Spinal cord (tissue), 10 donors: ENCODE measurements around the gene CLEC9A. TPM values are rescaled to one million over a fixed set of nuclear protein-coding genes. Genes with fewer than 3 reads are reported as not detected.

Source experiments
- DNase-seq, 6 donors: peaks; one replicate each; pipeline versions ENCODE4 v3.0.0 to v3.0.0-alpha.2; 2013 to 2015; ENCODE audit warnings: low spot score in 6 of 6, low read depth in 4 of 6
- H3K27ac ChIP-seq: one replicate; pipeline ENCODE4 v1.5.1; 2013; ENCODE audit warnings: low read depth, low read length, control low read depth
- H3K27me3 ChIP-seq: one replicate; pipeline ENCODE4 v1.6.1; 2013; ENCODE audit warnings: low read length; ENCODE audit not compliant: control insufficient read depth, insufficient read depth
- H3K36me3 ChIP-seq: one replicate; pipeline ENCODE4 v1.6.1; 2013; ENCODE audit warnings: low read length; ENCODE audit not compliant: control insufficient read depth, insufficient read depth
- H3K4me1 ChIP-seq: one replicate; pipeline ENCODE4 v1.6.1; 2013; ENCODE audit warnings: low read length; ENCODE audit not compliant: control insufficient read depth, insufficient read depth
- H3K4me3 ChIP-seq: one replicate; pipeline ENCODE4 v1.5.1; 2013; ENCODE audit warnings: low read depth, low read length, control low read depth
- H3K9me3 ChIP-seq: one replicate; pipeline ENCODE4 v1.6.1; 2013; ENCODE audit warnings: low read length; ENCODE audit not compliant: control insufficient read depth, insufficient read depth
- WGBS: methylation state at CpG from one replicate; pipeline ENCODE4 v1.1.5; 2013; ENCODE audit warnings: missing lambda C conversion rate; ENCODE audit not compliant: insufficient coverage; 5-methylcytosine and 5-hydroxymethylcytosine counted together
- long read RNA-seq, 4 donors: transcript quantifications; one replicate each; lab custom pipeline, GENCODE V29; 2026
- polyA plus RNA-seq, 2 donors: library from polyadenylated mRNA; unstranded; fragments of 120-200 nt; gene quantifications; one replicate each; pipeline ENCODE4 v1.2.1, GENCODE V29; 2013; ENCODE audit not compliant: insufficient read length in 2 of 2
- total RNA-seq, 2 donors: library from RNA; depleted of rRNA in 1 of 2; stranded (reverse); fragments of 120-200 nt in 1 of 2; fragments of >200 nt in 1 of 2; gene quantifications; one replicate each; pipeline versions ENCODE4 v1.2.3 to v1.2.4, GENCODE V29; 2013 to 2014
- donor health status: healthy.

The CLEC9A gene
- total RNA-seq (under 1 TPM; 0.28 to 0.59 TPM), polyA plus RNA-seq (under 1 TPM in 1 of 2 donors, not detected in 1; 0.30 TPM)
- long read RNA-seq, donor 1 = 0 reads
- long read RNA-seq, donor 2 = 0 reads
- long read RNA-seq, donor 3 = 0 reads
- long read RNA-seq, donor 4, partial matches to known transcripts = 7 of 7 reads
- long read RNA-seq, donor 4, other reads (novel, unspliced or antisense) = 0 of 7 reads

DNA sequence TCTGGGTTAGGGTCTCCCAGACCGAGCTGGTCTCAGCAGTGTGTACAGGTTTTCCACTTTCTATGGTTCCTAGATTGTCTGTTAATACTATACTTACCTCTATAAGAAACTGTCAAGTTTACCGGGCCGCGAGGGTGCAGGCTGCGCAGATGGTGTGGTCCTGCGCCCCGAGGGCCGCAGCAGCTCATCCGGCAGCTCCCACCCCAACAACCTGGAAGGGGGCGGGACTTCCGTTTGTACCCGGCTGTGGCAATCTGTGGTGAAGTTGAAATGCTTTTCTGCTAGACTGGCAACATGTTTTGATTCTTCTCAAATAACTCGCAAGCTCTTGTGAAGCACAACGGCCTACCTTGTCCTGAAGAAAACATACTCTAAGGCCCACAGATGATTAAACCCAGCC lies at the start of gene CLEC9A:
Gene CLEC9A (plus strand): TSS at position 237 of the 400 bp plus-strand sequence. CDS start 22,006 bp downstream, outside the sequence.
- H3K9me3 ChIP-seq = no peaks in the 10 kb centered on the region
- no peaks in the 10 kb centered on the region for H3K4me1 ChIP-seq
- DNase-seq = no peak
- 100% methylated on average over 1 of the region's 14 CpGs for WGBS
- H3K27me3 ChIP-seq = no peaks in the 10 kb centered on the region
- no peaks in the 10 kb centered on the region for H3K36me3 ChIP-seq
- H3K4me3 ChIP-seq = no peak within 1 kb of the TSS
- H3K27ac ChIP-seq = no peak within 1 kb of the TSS

DNA sequence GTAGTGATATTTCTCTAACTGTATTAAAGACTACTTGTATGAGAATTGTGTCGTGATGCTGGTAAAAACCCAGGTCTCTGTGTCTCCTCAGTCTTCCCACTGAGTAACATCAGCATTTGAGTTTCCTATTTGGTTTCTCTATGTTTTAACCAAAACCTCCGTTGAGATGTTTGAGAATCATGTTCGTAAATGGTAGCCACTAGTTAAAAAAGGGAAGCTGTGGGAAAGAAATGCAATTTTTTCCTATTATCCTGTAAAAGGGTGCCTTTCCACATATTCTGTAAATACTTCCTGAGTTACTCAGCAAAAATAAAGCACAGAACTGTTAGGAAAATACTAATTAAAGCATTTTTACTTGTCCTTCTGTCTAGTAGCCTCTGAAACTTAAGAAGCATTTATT lies 38.6 kb upstream of the CLEC9A start:
- H3K4me3 ChIP-seq = no peak overlapping the region
- no peaks in the 10 kb centered on the region for H3K9me3 ChIP-seq
- H3K4me1 ChIP-seq = no peaks in the 10 kb centered on the region
- no CpG with 5 or more reads among the region's 3 CpGs for WGBS
- no peak overlapping the region for H3K27ac ChIP-seq
- H3K36me3 ChIP-seq = no peaks in the 10 kb centered on the region
- no peaks in the 10 kb centered on the region for H3K27me3 ChIP-seq
- no peak for DNase-seq

DNA sequence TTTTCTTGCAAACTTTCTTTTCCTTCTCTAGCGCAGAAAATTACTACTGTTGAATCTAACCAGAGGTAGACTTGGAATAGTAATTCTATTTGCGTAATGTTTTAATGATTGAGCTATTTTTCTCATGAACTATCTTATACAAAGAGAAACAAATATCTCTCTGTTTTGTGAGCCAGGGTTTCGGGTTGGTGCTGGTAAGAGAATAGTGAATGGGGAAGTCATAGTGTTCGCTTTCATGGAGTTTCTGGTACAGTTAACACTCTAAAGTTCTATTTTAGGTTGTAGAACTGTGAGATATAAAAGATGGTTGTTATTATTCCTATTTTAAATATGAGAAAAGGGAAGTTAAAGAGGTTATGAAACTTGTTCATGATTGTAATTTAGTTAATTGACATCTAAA lies 38.2 kb upstream of the CLEC9A start:
- DNase-seq = peak in 1 of 6 donors; percentile 4
- H3K9me3 ChIP-seq = no peaks in the 10 kb centered on the region
- H3K4me3 ChIP-seq = no peak overlapping the region
- WGBS = no CpG with 5 or more reads among the region's 4 CpGs
- no peaks in the 10 kb centered on the region for H3K4me1 ChIP-seq
- no peaks in the 10 kb centered on the region for H3K36me3 ChIP-seq
- H3K27me3 ChIP-seq = no peaks in the 10 kb centered on the region
- no peak overlapping the region for H3K27ac ChIP-seq

DNA sequence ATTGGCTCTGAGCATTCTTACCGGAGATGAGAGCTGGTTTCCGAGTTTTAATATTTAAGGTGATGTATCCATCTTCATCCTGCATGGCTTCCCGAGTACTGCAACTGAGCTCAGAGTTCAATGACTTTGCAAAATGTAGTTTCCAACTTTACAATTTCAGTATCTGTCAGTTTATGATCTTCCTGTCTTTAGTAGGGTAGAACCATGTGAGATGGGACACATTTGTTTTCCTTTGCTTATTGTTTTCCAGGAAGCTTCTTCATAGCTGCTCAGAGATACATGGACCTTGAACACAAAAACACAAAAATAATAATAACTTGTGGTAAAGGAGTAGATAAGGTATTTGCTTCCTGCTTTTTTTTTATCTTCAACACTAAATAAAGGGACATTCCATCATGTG lies 31.5 kb upstream of the CLEC9A start, which contains the start of gene CLEC1B:
Gene CLEC1B (minus strand): TSS at position 106 of the 400 bp plus-strand sequence. CDS start 21 bp downstream, at position 85.
- H3K36me3 ChIP-seq = no peaks in the 10 kb centered on the region
- no peak within 1 kb of the TSS for H3K27ac ChIP-seq
- H3K27me3 ChIP-seq = no peaks in the 10 kb centered on the region
- no peak for DNase-seq
- no peaks in the 10 kb centered on the region for H3K9me3 ChIP-seq
- H3K4me1 ChIP-seq = no peaks in the 10 kb centered on the region
- no peak within 1 kb of the TSS for H3K4me3 ChIP-seq
- WGBS = no CpG with 5 or more reads among the region's 3 CpGs

DNA sequence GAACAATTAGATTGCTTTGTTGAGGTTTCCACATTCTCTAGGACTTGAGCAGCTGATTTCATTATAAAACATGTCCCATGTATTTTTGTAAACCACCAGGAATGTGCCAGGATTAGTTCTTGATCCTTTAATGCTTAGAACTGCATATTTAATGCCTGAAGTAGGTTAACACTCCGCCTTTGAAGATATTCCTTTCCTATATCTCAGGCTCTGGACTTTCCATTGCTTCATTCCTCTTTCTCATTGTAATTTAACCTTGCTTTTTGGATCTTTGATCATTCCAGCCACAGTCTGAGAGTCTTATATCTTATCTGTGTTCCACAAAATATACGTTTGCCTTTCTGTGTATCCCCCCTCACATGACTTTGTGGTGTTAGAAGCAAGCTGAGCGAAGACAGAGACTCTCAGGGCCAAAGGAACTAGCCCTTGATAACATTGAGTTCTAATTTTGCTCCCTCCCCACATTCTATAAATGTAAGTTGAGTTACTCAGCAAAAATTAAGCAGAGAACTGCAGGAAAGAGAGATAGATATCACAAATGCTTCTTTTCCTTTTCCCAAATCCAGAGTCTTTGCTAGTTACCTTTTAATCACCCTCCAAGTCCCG lies 29.2 kb upstream of the CLEC9A start:
- no peak overlapping the region for H3K4me3 ChIP-seq
- WGBS = 92% methylated on average over 2 of the region's 4 CpGs
- no peaks in the 10 kb centered on the region for H3K9me3 ChIP-seq
- no peaks in the 10 kb centered on the region for H3K27me3 ChIP-seq
- H3K27ac ChIP-seq = no peak overlapping the region
- H3K4me1 ChIP-seq = no peaks in the 10 kb centered on the region
- no peaks in the 10 kb centered on the region for H3K36me3 ChIP-seq
- DNase-seq = no peak

DNA sequence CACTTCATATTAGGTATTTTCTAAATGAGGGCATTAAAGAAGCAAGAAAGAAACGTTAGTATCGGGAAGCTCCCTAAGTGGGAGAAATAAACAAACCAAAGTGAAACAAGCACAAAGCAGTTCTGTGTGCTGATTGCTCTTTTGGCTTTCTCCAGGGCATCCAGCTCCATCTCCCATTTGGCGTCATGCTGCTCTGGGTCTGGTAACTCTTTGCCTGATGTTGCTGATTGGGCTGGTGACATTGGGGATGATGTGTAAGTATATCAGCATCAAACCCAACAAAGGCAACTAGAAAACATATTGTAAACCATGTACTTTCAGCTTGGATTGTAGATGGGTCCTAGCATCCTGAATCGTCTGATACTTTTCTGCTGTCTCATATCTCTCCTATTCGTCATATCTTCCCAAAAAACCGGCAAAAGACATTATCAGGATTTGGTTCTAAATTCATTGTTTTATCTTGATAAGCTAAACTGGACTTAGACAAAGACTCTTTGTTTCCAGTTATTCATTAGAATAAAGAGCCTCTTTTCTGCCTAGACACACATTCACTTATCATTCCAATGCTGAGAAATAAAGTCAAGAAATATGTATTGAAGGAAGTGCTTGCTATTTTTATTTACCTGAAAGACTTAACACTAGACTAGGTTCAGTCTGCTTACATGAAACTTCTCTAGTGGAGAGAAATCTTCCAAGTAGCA lies 17.7 kb upstream of the CLEC9A start:
- H3K4me1 ChIP-seq = no peaks in the 10 kb centered on the region
- no peaks in the 10 kb centered on the region for H3K36me3 ChIP-seq
- no peak for DNase-seq
- no peaks in the 10 kb centered on the region for H3K9me3 ChIP-seq
- H3K27ac ChIP-seq = no peak overlapping the region
- H3K4me3 ChIP-seq = no peak overlapping the region
- H3K27me3 ChIP-seq = no peaks in the 10 kb centered on the region
- WGBS = no CpG with 5 or more reads among the region's 6 CpGs

DNA sequence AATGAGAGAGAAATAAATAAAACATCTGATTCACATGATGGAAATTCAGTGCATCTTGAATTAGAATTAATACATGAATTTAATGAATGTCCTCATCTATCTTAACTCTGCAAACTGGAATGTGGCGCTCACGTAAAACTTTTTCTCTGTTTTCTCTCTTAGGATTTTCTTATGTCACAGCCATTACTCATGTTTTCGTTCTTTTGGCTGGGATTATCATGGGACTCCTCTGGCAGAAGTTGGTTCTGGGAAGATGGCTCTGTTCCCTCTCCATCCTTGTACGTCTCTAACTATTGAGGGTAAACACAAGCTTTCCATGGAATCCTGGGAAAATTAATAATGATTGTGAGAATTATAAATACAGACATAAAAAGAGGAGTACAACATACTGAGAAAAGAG lies 15.0 kb upstream of the CLEC9A start:
- Histone ChIP-seq H3K4me1 (no peaks in the 10 kb centered on the region), H3K9me3 (no peaks in the 10 kb centered on the region), H3K4me3 (no peak overlapping the region), H3K27me3 (no peaks in the 10 kb centered on the region), H3K27ac (no peak overlapping the region), H3K36me3 (no peaks in the 10 kb centered on the region)
- no CpG with 5 or more reads among the region's 4 CpGs for WGBS
- no peak for DNase-seq

DNA sequence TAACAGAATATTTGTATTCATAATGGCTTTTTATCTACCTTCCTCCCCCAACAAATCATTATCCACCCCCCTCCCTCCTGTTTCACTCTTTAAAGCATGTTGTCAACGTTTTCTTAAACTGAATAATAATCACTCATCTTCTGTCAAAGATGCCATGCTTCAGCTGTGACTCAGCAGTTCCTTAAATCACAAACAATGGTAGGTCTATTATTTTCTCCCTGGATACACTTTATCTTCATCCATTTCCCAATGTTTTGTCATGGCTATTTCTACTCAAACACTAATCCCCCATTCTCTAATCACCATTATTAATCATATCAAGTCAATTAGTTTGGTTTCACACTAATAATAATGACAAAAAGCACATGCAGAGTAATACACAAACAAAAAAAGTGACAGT lies 13.6 kb upstream of the CLEC9A start:
- no peak for DNase-seq
- no peaks in the 10 kb centered on the region for H3K9me3 ChIP-seq
- no peak overlapping the region for H3K27ac ChIP-seq
- no peaks in the 10 kb centered on the region for H3K4me1 ChIP-seq
- H3K27me3 ChIP-seq = no peaks in the 10 kb centered on the region
- WGBS = no CpG with 5 or more reads among the region's 1 CpG
- H3K36me3 ChIP-seq = no peaks in the 10 kb centered on the region
- H3K4me3 ChIP-seq = no peak overlapping the region

DNA sequence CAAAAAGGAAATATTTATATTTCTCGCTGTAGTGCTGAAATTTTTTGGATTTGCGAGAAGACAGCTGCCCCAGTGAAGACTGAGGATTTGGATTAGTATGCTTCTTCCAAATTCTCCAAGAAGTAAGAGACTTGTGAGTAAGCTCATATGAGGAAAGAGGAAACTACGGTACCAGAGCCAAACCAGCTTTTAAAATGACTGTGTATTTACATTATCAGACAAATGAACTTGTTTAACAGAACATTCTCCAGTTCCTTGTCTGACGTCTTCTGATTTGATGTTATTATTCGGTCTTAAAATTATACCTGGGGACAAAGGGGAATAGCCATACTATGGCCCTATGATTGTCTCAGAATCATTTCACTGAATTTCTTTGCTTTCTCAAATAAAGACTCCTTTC lies 12.1 kb upstream of the CLEC9A start:
- no peaks in the 10 kb centered on the region for H3K27me3 ChIP-seq
- no peak overlapping the region for H3K4me3 ChIP-seq
- H3K4me1 ChIP-seq = no peaks in the 10 kb centered on the region
- WGBS = 100% methylated on average over 1 of the region's 5 CpGs
- no peak for DNase-seq
- H3K36me3 ChIP-seq = no peaks in the 10 kb centered on the region
- no peak overlapping the region for H3K27ac ChIP-seq
- no peaks in the 10 kb centered on the region for H3K9me3 ChIP-seq

DNA sequence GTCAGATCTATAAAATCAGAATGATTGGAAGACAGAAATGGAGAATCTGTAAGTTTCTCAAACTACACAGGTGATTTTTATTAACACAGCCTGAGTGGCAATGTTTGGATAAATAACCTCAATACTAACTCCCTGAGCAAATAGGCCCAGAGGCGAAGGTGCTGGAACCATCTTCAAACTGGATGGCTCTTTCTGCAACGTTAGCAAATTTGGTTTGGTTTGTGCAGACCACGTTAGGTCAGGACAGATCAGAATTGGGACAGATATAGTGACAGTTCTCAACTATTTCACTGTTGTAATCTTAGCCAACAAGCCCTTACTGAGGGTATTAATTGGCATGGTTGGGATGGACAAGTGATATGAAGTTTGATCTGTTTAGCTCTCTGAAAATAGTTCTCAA lies 9.1 kb upstream of the CLEC9A start:
- Histone ChIP-seq H3K27ac (no peak overlapping the region), H3K4me3 (no peak overlapping the region), H3K4me1 (no peaks in the 10 kb centered on the region), H3K36me3 (no peaks in the 10 kb centered on the region), H3K9me3 (no peaks in the 10 kb centered on the region), H3K27me3 (no peaks in the 10 kb centered on the region)
- 100% methylated on average over 1 of the region's 3 CpGs for WGBS
- no peak for DNase-seq
